ENCODE results near the gene PLA1A. TPM values are rescaled to one million over a fixed set of nuclear protein-coding genes. Genes with fewer than 3 reads are reported as not detected.

Gene PLA1A
- total RNA-seq, 2 donors from 2014 or later, result 4.4 TPM; not detected in 1

DNA sequence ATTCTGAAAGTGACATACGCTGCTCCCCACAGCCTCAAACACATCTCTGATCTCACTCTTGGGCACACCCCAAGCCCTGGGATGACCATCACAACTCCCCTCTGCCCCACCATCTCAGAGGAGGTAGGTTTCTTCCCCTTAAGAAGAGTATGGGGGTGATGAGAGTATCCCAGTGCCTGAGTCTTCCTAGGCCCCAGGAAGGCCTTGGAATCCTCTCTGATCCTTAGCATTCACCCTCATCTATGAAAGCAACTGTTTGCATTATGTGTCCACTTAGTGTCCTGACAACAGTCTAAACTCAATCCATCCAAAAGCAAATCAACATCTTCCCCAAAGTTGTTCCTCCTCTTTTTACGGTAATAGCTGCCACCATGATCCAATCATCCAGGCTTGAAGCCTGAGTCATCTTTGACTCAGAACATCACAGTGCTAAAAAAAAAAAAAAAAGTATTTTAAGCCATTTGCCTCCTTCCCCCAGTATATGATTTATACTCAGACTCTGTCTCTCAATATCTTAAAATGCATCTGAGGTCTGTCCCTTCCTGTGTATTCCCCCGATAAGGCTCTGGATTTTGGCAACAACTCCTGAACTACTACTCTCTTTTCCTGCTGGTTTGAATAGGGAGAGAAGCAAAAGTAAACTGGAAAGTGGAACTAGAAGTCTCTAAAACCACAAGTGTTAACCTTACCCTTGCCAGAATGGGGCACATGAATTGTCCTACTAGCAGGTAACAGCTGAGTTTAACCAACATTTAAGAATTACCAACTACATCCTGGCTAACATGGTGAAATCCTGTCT, 40.2 kb downstream of the PLA1A start:
- DNase-seq (no peak), ATAC-seq (peak; percentile 62)
- no peaks in the 10 kb centered on the region for H3K36me3 ChIP-seq (replicated peaks in 1 of 2; ENCODE audit: insufficient read depth in 1 of 2, low read depth in 2 of 2)
- no peak overlapping the region for H3K4me3 ChIP-seq
- no peaks in the 10 kb centered on the region for H3K9me3 ChIP-seq
- H3K27ac ChIP-seq, result peak overlapping the region in 2 of 4 donors; percentile 30 to 65
- intact Hi-C loops (cut with DNase I), result no loop called here
- no peak for TF ChIP-seq CTCF (IDR thresholded peaks at IDR 0.05)
- TF ChIP-seq POLR2A (IDR thresholded peaks at IDR 0.05), result no peak
- 73 to 89% methylated on average over 3 of the region's 3 CpGs for WGBS, 2 donors
- peaks cover 6% of the 10 kb centered on the region for H3K4me1 ChIP-seq
- no peaks in the 10 kb centered on the region for H3K27me3 ChIP-seq

DNA sequence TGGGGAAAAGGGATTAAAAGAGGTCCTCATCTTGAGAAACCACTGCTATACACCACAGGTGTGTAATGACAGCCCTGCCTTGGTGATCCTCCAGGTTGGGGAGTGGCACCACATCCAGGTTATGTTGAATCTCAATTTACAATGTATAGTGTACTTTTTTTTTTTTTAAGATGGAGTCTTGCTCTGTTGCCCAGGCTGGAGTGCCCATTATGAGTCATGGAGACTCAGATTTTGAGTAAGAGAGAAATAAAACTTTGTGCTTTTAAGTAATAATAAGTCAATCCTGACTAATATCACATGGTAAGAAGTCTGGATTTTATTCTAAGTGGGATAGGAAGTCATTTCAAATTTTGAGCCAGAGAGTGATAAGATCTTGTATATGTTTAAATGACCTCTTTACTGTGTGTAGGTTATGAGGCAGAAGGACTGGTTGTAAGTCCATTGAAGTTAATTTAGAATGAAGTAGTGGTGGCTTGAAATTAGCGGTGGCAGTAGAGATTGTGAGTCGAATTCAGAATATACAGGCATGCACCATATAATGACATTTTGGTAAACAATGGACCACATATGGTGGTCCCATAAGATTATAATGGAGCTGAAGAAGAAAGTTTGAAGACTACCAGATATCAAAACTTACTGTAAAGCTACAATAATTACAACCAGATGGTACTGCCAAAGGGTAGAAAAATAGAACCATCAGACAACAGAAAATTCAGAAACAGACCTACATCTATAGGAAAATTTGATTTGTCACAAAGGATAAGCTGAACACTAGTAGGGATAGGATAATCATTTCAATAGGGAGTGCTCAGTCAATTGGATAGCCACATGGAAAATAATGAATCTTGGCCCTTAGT, 42.0 kb downstream of the PLA1A start:
- TF ChIP-seq CTCF (IDR thresholded peaks at IDR 0.05) (no peak), POLR2A (IDR thresholded peaks at IDR 0.05) (no peak)
- DNase-seq (no peak), ATAC-seq (no peak)
- Histone ChIP-seq H3K36me3 (replicated peaks in 1 of 2; ENCODE audit: insufficient read depth in 1 of 2, low read depth in 2 of 2) (no peaks in the 10 kb centered on the region), H3K27me3 (no peaks in the 10 kb centered on the region), H3K4me1 (no peaks in the 10 kb centered on the region), H3K27ac (no peak overlapping the region), H3K9me3 (no peaks in the 10 kb centered on the region), H3K4me3 (no peak overlapping the region)
- intact Hi-C loops (cut with DNase I), result no loop called here
- WGBS, 2 donors, result 89% methylated on average over 2 of the region's 2 CpGs

- no peaks in the 10 kb centered on the region for H3K27me3 ChIP-seq
- intact Hi-C loops (cut with DNase I), result no loop called here
- no peaks in the 10 kb centered on the region for H3K9me3 ChIP-seq
- TF ChIP-seq CTCF (IDR thresholded peaks at IDR 0.05) (no peak), POLR2A (IDR thresholded peaks at IDR 0.05) (no peak)
- WGBS, 2 donors, result 97 to 98% methylated on average over 2 of the region's 2 CpGs
- no peak for DNase-seq
- H3K27ac ChIP-seq, result no peak overlapping the region
- no peak for ATAC-seq
- H3K4me1 ChIP-seq, result no peaks in the 10 kb centered on the region
- no peak overlapping the region for H3K4me3 ChIP-seq
- no peaks in the 10 kb centered on the region for H3K36me3 ChIP-seq (replicated peaks in 1 of 2; ENCODE audit: insufficient read depth in 1 of 2, low read depth in 2 of 2)
Observed at GRCh38 chr3:119641416-119641815, 43.7 kb downstream of the PLA1A start.

DNA sequence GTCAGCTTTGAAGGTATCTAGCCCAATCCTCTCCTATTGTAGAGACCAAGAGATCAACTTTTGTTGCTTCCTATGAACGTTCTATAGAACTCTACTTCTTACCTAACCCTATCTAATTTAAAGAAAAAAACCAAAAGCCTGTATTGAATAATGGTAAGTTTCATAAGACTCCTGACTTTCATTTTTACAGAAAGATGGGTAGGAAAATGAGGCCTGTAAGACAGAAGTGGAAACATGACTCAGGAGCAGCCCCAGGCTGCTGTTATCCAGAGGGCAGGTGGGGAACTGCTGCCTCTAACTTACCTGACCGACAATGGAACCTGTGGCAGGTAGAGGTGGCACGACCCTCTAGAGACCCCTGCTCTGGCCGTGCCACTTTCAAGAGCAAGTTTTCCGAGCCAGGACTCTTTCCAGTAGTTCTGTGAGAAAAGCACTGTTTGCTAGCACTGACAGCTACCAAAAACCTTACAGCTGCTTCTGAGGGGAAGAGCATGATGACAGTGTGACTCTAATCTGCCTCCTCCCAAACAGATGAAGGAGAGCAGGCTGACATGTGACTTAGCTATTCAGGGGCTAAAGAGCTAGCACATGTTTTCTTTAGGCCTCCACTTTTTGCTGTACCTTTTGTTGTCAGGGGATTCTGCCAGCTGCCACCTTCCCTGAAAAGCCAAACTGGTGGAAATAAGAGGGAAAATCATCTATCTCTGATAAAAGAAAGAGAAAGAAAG, 45.2 kb downstream of the PLA1A start:
- WGBS, 2 donors, result 75 to 83% methylated on average over 5 of the region's 5 CpGs
- no peak for ATAC-seq
- no peak for DNase-seq
- no peaks in the 10 kb centered on the region for H3K9me3 ChIP-seq
- H3K27me3 ChIP-seq, result no peaks in the 10 kb centered on the region
- H3K36me3 ChIP-seq (replicated peaks in 1 of 2; ENCODE audit: insufficient read depth in 1 of 2, low read depth in 2 of 2), result no peaks in the 10 kb centered on the region
- no peak overlapping the region for H3K27ac ChIP-seq
- intact Hi-C loops (cut with DNase I), result no loop called here
- peaks cover under 1% of the 10 kb centered on the region for H3K4me1 ChIP-seq
- TF ChIP-seq POLR2A (IDR thresholded peaks at IDR 0.05) (no peak), CTCF (IDR thresholded peaks at IDR 0.05) (no peak)
- no peak overlapping the region for H3K4me3 ChIP-seq
